HepG2 (cell line): ENCODE data around the gene NDEL1. TPM values are rescaled to one million over a fixed set of nuclear protein-coding genes. Genes with fewer than 3 reads are reported as not detected.

Experiments used
- ATAC-seq: fragments of 200-7000 bp; cut with Tn5 transposase; 3 replicates; pipeline ENCODE4 v1.9.1; 2020; ENCODE audit warnings: mild to moderate bottlenecking, moderate library complexity
- BruUV-seq: library from RNA; stranded (reverse); fragments of 400-500 nt; replicated peaks from 2 replicates; lab custom pipeline; 2021; lab: Mats Ljungman, UMichigan
- CTCF ChIA-PET: fragments of 300-600 bp; formaldehyde crosslinking; extraction: SDS; loops from one replicate; lab custom pipeline; 2021; ENCODE audit warnings: low total read pairs, inconsistent platforms, low intra/inter-chr PET ratio; lab: Yijun Ruan, JAX
- POLR2A ChIA-PET: fragments of 350-600 bp; sonication (Branson Sonifier 250); formaldehyde crosslinking; loops from one replicate; lab custom pipeline; 2020; ENCODE audit warnings: antibody characterized with exemption, inconsistent platforms; lab: Yijun Ruan, JAX
- DNase-seq: peaks from one replicate; pipeline ENCODE4 v3.0.0-alpha.2; 2015; ENCODE audit warnings: low spot score
- FAIRE-seq: peaks from 3 replicates; lab custom pipeline; 2011; peaks lifted over from hg19 to GRCh38; lab: Jason Lieb, UNC
- H2AFZ ChIP-seq: one replicate; pipeline ENCODE4 v1.6.1; 2011; ENCODE audit warnings: low read length, inconsistent platforms
- H3K27ac ChIP-seq: fragments of 300-600 bp; 3 replicates; pipeline ENCODE4 v1.8.0; 2011; ENCODE audit warnings: mixed run types, mild to moderate bottlenecking, mixed read lengths, low read length, inconsistent platforms; ENCODE audit not compliant: insufficient read depth; ENCODE audit errors: extremely low read length
- H3K27me3 ChIP-seq, 2 experiments: fragments of 200-600 bp in 1 of 2; 2 replicates in 1 of 2; 3 replicates in 1 of 2; pipeline versions ENCODE4 v1.6.0 to v1.8.0; 2011; ENCODE audit warnings: low read length in 2 of 2, mild to moderate bottlenecking in 2 of 2, moderate library complexity in 2 of 2, inconsistent platforms in 1 of 2; ENCODE audit not compliant: insufficient read depth in 2 of 2, control insufficient read depth in 1 of 2
- H3K36me3 ChIP-seq, 2 experiments: fragments of 200-600 bp in 1 of 2; replicated peaks in 1 of 2; 2 replicates in 1 of 2; 3 replicates in 1 of 2; pipeline versions ENCODE4 v1.5.1 to v1.8.0; 2011; ENCODE audit warnings: low read length in 2 of 2, inconsistent platforms in 1 of 2; ENCODE audit not compliant: insufficient read depth in 2 of 2, control insufficient read depth in 1 of 2
- H3K4me1 ChIP-seq: 2 replicates; pipeline ENCODE4 v1.5.1; 2012; ENCODE audit warnings: low read length, inconsistent platforms; ENCODE audit not compliant: insufficient read depth
- H3K4me2 ChIP-seq: 2 replicates; pipeline ENCODE4 v1.6.0; 2011; ENCODE audit warnings: low read depth, low read length, inconsistent platforms
- H3K4me3 ChIP-seq, 3 experiments: fragments of 200-600 bp in 1 of 3; sonication (generic), shearing (Covaris generic) in 1 of 3; replicated peaks in 1 of 3; 2 replicates each; pipeline ENCODE4 v1.5.1; 2011 to 2016; ENCODE audit warnings: low read length in 3 of 3, inconsistent platforms in 2 of 3, low read depth in 2 of 3, mild to moderate bottlenecking in 2 of 3, control low read depth in 1 of 3, mixed read lengths in 1 of 3; ENCODE audit not compliant: insufficient read depth in 1 of 3
- H3K79me2 ChIP-seq: one replicate; pipeline ENCODE4 v1.6.1; 2011; ENCODE audit warnings: low read length, inconsistent platforms; ENCODE audit not compliant: insufficient read depth
- H3K9ac ChIP-seq: 2 replicates; pipeline ENCODE4 v1.6.0; 2011; ENCODE audit warnings: mild to moderate bottlenecking, low read depth, low read length, inconsistent platforms; ENCODE audit not compliant: insufficient read depth
- H3K9me3 ChIP-seq: 2 replicates; pipeline ENCODE4 v1.5.1; 2012; ENCODE audit warnings: mild to moderate bottlenecking, low read length
- H4K20me1 ChIP-seq: 2 replicates; pipeline ENCODE4 v1.6.0; 2011; ENCODE audit warnings: inconsistent platforms, mild to moderate bottlenecking, low read length, moderate library complexity; ENCODE audit not compliant: insufficient read depth
- ASH2L ChIP-seq: fragments of 300-600, 200-600 bp; sonication (generic); IDR thresholded peaks from 2 replicates; pipeline ENCODE4 v1.7.0; 2017; ENCODE audit warnings: low read depth, mild to moderate bottlenecking, moderate library complexity, mixed read lengths, low read length; ENCODE audit not compliant: insufficient read length
- ATF2 ChIP-seq: sonication (generic); formaldehyde crosslinking; IDR thresholded peaks from 2 replicates; pipeline ENCODE4 v1.4.0; 2020; ENCODE audit warnings: missing genetic modification reagents
- CBFB ChIP-seq: sonication (generic); formaldehyde crosslinking; IDR thresholded peaks from 2 replicates; pipeline ENCODE4 v1.4.0; 2020; ENCODE audit warnings: missing genetic modification reagents
- CC2D1A ChIP-seq: sonication (generic); formaldehyde crosslinking; IDR thresholded peaks from 2 replicates; pipeline ENCODE4 v1.8.1; 2023; ENCODE audit warnings: mild to moderate bottlenecking, missing genetic modification reagents
- CREM ChIP-seq, 2 experiments: sonication (generic) in 1 of 2; formaldehyde crosslinking in 1 of 2; IDR thresholded peaks; 2 replicates each; pipeline versions ENCODE4 v1.4.0 to v1.6.1; 2016 to 2020; ENCODE audit warnings: antibody characterized with exemption in 1 of 2, mild to moderate bottlenecking in 1 of 2, missing genetic modification reagents in 1 of 2
- HHEX ChIP-seq: IDR thresholded peaks from 2 replicates; pipeline ENCODE4 v1.6.1; 2016; ENCODE audit warnings: control low read depth
- HMG20A ChIP-seq: IDR thresholded peaks from 2 replicates; pipeline ENCODE4 v1.6.1; 2016; ENCODE audit warnings: borderline replicate concordance
- KLF12 ChIP-seq: sonication (generic); formaldehyde crosslinking; IDR thresholded peaks from 2 replicates; pipeline ENCODE4 v1.4.0; 2020; ENCODE audit warnings: missing genetic modification reagents, borderline replicate concordance
- NCOA2 ChIP-seq: sonication (generic); formaldehyde crosslinking; IDR thresholded peaks from 2 replicates; pipeline ENCODE4 v1.8.0; 2022; ENCODE audit warnings: inconsistent platforms
- PBX3 ChIP-seq: sonication (generic); formaldehyde crosslinking; IDR thresholded peaks from 2 replicates; pipeline ENCODE4 v1.8.1; 2023; ENCODE audit warnings: missing genetic modification reagents, inconsistent platforms, borderline replicate concordance
- ZNF335 ChIP-seq: sonication (generic); formaldehyde crosslinking; IDR thresholded peaks from 2 replicates; pipeline ENCODE4 v1.4.0; 2020; ENCODE audit warnings: missing genetic modification reagents
- ZNF530 ChIP-seq: sonication (generic); formaldehyde crosslinking; IDR thresholded peaks from 2 replicates; pipeline ENCODE4 v1.5.0; 2020; ENCODE audit warnings: low read depth, mild to moderate bottlenecking, missing genetic modification reagents
- ZNF724P ChIP-seq: sonication (generic); formaldehyde crosslinking; IDR thresholded peaks from 2 replicates; pipeline ENCODE4 v1.8.0; 2022; ENCODE audit warnings: missing genetic modification reagents, borderline replicate concordance
- ZNF883 ChIP-seq: sonication (generic); formaldehyde crosslinking; IDR thresholded peaks from 2 replicates; pipeline ENCODE4 v1.5.1; 2020; ENCODE audit warnings: mild to moderate bottlenecking, missing genetic modification reagents; ENCODE audit errors: not compliant biosample characterization
- WGBS: methylation state at CpG from one replicate; pipeline ENCODE4 v1.1.6; 2017; ENCODE audit warnings: low lambda C conversion rate; 5-methylcytosine and 5-hydroxymethylcytosine counted together
- in situ Hi-C: cut with HindIII; loops from 2 replicates; pipeline ENCODE4 v1.10.0; 2017; ENCODE audit warnings: low pct_unique_long_range_greater_than_20kb; ENCODE audit not compliant: extremely low pct_ligation_motif_present
- intact Hi-C: fragments of 100-400 bp; cut with micrococcal nuclease; formaldehyde crosslinking; loops from one replicate; pipeline ENCODE4 v1.10.0; 2022; ENCODE audit not compliant: unreplicated experiment
- polyA plus RNA-seq, 8 experiments: library from polyadenylated mRNA; depleted of rRNA in 3 of 8; stranded (reverse) in 7 of 8; unstranded in 1 of 8; fragments of >200 nt; fragmentation: Illumina TruSeq in 4 of 8; extraction: Trizol in 4 of 8; gene quantifications; 2 replicates each; pipeline versions ENCODE4 v1.2.1 to v1.2.3, GENCODE V29; 2011 to 2016; ENCODE audit warnings: low read depth in 4 of 8, missing spikeins in 1 of 8, mixed read lengths in 1 of 8; ENCODE audit not compliant: insufficient read depth in 1 of 8
- total RNA-seq, 5 experiments: library from RNA; depleted of rRNA; stranded (reverse); fragments of >200 nt; fragmentation: Illumina TruSeq; extraction: Trizol; gene quantifications; 2 replicates each; pipeline ENCODE4 v1.2.3, GENCODE V29; 2016; ENCODE audit warnings: low read depth in 1 of 5

NDEL1 gene
- total and polyA plus RNA-seq, 2 of the 13 experiments (the other 11 are each of a cell fraction or from before 2014, with no cell fraction given) = 59.8 to 153 TPM

- ChIA-PET CTCF (no interaction called here), POLR2A (no interaction called here)
- intact Hi-C loops = no loop called here
- Histone ChIP-seq H3K4me1 (peaks cover 95% of the 10 kb centered on the region), H3K9ac (no peak overlapping the region), H3K27me3 (no peaks in the 10 kb centered on the region), H3K79me2 (peaks cover 53% of the 10 kb centered on the region), H3K4me3 (no peak overlapping the region), H2AFZ (no peak overlapping the region), H3K4me2 (no peak overlapping the region), H4K20me1 (peaks cover 20% of the 10 kb centered on the region; the same call in 1 of the 2 replicates), H3K36me3 (peaks cover 6 to 26% of the 10 kb centered on the region in 2 experiments), H3K9me3 (no peaks in the 10 kb centered on the region), H3K27ac (no peak overlapping the region)
- FAIRE-seq (no peak), DNase-seq (no peak), ATAC-seq (no peak)
- in situ Hi-C loops = no loop called here
- 96% methylated on average over 4 of the region's 4 CpGs for WGBS
- TF ChIP-seq PBX3 (CRISPR knock-in tag) (no peak), HHEX (CRISPR knock-in tag) (no peak), KLF12 (CRISPR knock-in tag) (no peak), ZNF724P (CRISPR knock-in tag) (no peak), ZNF883 (no peak), CC2D1A (no peak), ASH2L (no peak), CREM (IDR thresholded peaks at IDR 0.05) (no peak), CREM (CRISPR knock-in tag; IDR thresholded peaks at IDR 0.05) (no peak), NCOA2 (CRISPR knock-in tag) (no peak), HMG20A (no peak), ZNF335 (no peak), CBFB (no peak), ATF2 (no peak), ZNF530 (CRISPR knock-in tag) (no peak)
- BruUV-seq = no TSS peak
Measured at GRCh38 chr17:8444494-8444893, 8.8 kb downstream of the NDEL1 start.
